Kidney epithelial cell (primary cell): ENCODE data around the gene DNER. TPM values are rescaled to one million over a fixed set of nuclear protein-coding genes. Genes with fewer than 3 reads are reported as not detected.

Experiments
- DNase-seq: peaks from one replicate; pipeline ENCODE4 v3.0.0-alpha.2; 2010; ENCODE audit warnings: low read depth
- H3K27me3 ChIP-seq: 2 replicates; pipeline ENCODE4 v1.6.0; 2011; ENCODE audit warnings: low read length; ENCODE audit not compliant: control insufficient read depth, insufficient read depth
- H3K36me3 ChIP-seq: 2 replicates; pipeline ENCODE4 v1.5.1; 2011; ENCODE audit warnings: low read length; ENCODE audit not compliant: control insufficient read depth, insufficient read depth
- H3K4me3 ChIP-seq: 2 replicates; pipeline ENCODE4 v1.5.1; 2011; ENCODE audit warnings: low read depth, mild to moderate bottlenecking, control low read depth, low read length
- CTCF ChIP-seq: IDR thresholded peaks from 2 replicates; pipeline ENCODE4 v1.5.1; 2011; ENCODE audit warnings: mild to moderate bottlenecking, moderate library complexity, low read length, control low read depth, inconsistent platforms; ENCODE audit not compliant: insufficient read depth, poor library complexity, severe bottlenecking
- total RNA-seq: library from RNA; depleted of rRNA; stranded (reverse); fragments of >200 nt; gene quantifications from 2 replicates; pipeline ENCODE4 v1.2.3, GENCODE V29; 2015

DNER gene
- total RNA-seq, 1 donor from 2014 or later = 5.5 TPM

DNA sequence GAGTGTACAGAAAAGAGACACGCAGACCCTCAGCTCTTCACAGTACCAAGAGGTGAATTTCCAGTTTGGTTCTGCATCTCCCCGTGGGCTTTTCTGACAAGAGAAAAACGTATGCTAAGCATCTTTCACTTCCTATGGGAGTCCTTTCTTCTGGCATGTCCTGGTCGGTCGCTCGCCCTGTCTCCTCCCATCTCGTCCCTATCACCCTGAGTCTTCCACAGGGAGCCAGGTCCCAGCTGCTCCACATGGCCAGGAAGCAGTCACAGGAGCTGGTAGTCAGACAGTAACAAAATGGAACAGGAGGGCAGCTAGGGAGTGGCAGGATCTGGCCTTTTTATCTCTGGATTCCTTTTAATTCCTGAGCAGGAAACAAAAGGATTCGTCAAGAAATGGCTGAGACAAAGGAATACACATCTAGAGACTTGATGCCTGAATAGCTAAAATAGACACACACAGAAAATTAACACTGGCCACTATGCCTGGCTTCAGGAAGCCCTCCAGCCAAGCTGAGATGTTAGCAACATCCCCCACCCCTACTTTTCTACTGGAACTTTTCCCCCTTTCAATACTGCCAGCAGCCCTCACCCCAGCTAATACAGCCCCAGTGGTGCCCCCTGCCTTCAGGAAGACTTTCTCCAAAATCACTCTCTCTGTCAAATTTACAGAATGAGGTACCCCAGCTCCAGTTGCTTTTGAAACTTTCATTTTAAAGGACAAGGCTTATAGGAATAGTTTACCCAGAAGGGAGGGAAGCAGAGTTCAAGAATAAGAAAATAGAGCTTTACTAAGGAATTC, 136.1 kb downstream of the DNER start:
- no peak for DNase-seq
- Histone ChIP-seq H3K4me3 (no peak overlapping the region), H3K27me3 (no peaks in the 10 kb centered on the region), H3K36me3 (no peaks in the 10 kb centered on the region)
- no peak for TF ChIP-seq CTCF

GRCh38 chr2:229575569-229576315, 138.6 kb downstream of the DNER start:
- no peaks in the 10 kb centered on the region for H3K36me3 ChIP-seq
- no peak overlapping the region for H3K4me3 ChIP-seq
- TF ChIP-seq CTCF = no peak
- no peak for DNase-seq
- no peaks in the 10 kb centered on the region for H3K27me3 ChIP-seq

DNA sequence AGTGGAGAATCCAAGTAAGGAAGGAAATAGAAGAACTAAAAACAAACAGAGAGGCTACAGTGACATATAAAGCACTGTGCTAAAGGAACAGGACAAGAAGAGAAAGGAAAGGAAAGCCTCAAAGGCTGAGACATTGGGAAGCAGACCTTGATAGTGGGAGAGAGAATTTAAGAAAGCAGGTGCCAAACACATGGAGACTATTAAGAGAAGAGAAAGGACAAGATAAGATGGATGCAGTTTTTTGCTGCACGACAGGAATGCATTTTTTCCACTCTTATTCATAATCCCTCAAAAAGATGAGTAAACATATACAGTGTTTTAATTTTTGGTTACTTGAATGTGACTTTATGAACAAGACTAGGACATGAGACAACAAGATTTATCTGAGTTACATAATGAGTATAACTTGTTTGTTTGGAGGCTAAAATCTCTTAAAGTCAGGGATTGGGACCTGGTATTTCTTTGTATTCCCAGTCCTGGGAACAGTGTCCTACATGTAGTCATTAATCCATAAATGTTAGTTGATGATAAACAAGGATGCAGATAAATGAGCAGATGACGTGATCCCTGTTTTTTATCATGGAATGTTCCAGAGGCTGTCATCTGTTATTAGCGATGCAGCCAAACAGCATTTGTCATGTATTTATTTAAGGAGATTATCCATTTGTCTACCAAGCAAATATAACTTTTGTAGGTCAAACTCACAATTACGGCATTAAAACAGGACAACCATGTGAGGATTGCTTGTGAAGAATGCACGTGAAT, 141.7 kb downstream of the DNER start:
- H3K36me3 ChIP-seq = no peaks in the 10 kb centered on the region
- H3K4me3 ChIP-seq = no peak overlapping the region
- no peaks in the 10 kb centered on the region for H3K27me3 ChIP-seq
- DNase-seq = no peak
- TF ChIP-seq CTCF = no peak

DNA sequence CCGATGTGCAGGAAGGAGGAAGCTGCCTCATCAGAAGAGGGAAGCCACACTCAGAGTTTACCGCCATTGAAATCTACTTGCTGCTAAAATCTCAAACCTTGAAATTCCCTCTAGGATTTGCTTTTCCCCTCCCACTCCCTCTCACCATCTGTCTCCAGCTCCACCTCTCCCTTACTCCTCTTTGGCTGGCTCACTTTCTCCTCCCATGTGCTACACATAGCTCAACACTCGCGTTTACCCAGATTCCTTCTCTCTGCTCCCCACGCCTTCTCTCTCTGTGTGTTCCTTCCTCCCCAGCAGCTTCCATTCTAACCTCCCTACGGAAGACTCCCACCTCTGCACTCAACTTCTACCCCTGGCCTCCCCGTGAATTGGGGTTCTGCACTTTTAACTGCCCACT, 143.1 kb downstream of the DNER start:
- Histone ChIP-seq H3K4me3 (no peak overlapping the region), H3K27me3 (no peaks in the 10 kb centered on the region), H3K36me3 (no peaks in the 10 kb centered on the region)
- DNase-seq = no peak
- no peak for TF ChIP-seq CTCF

DNA sequence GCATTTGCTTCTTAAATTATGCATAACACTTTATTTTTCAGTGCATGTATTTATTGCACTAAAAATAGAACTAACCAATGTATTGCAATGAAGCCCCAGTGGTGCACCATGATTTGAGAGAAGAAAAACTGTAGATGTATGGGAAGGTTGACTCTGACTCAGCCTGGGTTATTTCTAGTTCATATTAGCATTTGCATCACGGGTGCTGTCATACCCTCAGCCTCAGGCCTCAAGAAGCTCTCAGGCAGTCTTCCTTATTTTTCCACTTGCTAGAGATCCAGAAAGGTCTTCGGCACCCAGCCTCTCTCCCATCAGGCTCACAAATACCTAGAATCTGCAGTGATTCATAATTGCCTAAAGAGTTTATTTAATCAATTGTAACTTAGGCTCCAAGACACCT, 148.0 kb downstream of the DNER start:
- no peak for DNase-seq

More for the DNA sequence above, 148.0 kb downstream of the DNER start:
- no peaks in the 10 kb centered on the region for H3K27me3 ChIP-seq
- H3K4me3 ChIP-seq = no peak overlapping the region
- no peak for TF ChIP-seq CTCF
- no peaks in the 10 kb centered on the region for H3K36me3 ChIP-seq
